ENCODE data around the gene CDC5L.

Gene CDC5L

GRCh38 chr6:44375071-44375470 is 12.4 kb upstream of the CDC5L start:
- no peak for DNase-seq

- DNase-seq = no peak
These were observed 10.0 kb upstream of the CDC5L start for GRCh38 chr6:44377484-44377883.

- DNase-seq = no peak
These were observed 9.5 kb upstream of the CDC5L start for GRCh38 chr6:44377971-44378370.

GRCh38 chr6:44381739-44382138 is 5.8 kb upstream of the CDC5L start:
- no peak for DNase-seq

- no peak for DNase-seq
These were observed 1.1 kb upstream of the CDC5L start for GRCh38 chr6:44386364-44386928.

GRCh38 chr6:44386929-44387345 is 569 bp upstream of the CDC5L start:
- no peak for DNase-seq

GRCh38 chr6:44388135-44388487 is 605 bp downstream of the CDC5L start:
- DNase-seq = no peak

GRCh38 chr6:44388887-44389286 is 1.4 kb downstream of the CDC5L start:
- no peak for DNase-seq

GRCh38 chr6:44390158-44390683 is 2.7 kb downstream of the CDC5L start:
- no peak for DNase-seq

- DNase-seq = no peak
These were observed 8.0 kb downstream of the CDC5L start for GRCh38 chr6:44395501-44395900.

GRCh38 chr6:44396968-44397367 is 9.5 kb downstream of the CDC5L start:
- no peak for DNase-seq

GRCh38 chr6:44397424-44398164 is 10.1 kb downstream of the CDC5L start:
- DNase-seq = no peak

- no peak for DNase-seq
These were observed 12.5 kb downstream of the CDC5L start for GRCh38 chr6:44399991-44400390.

GRCh38 chr6:44400572-44400971 is 13.1 kb downstream of the CDC5L start:
- DNase-seq = no peak

GRCh38 chr6:44401138-44401537 is 13.6 kb downstream of the CDC5L start:
- DNase-seq = no peak

- no peak for DNase-seq
These were observed 16.7 kb downstream of the CDC5L start for GRCh38 chr6:44404022-44404714.

GRCh38 chr6:44404715-44405099 is 17.2 kb downstream of the CDC5L start:
- no peak for DNase-seq

GRCh38 chr6:44407951-44408670 is 20.6 kb downstream of the CDC5L start:
- DNase-seq = no peak

GRCh38 chr6:44409207-44409794 is 21.8 kb downstream of the CDC5L start:
- no peak for DNase-seq

GRCh38 chr6:44410363-44410762 is 22.9 kb downstream of the CDC5L start:
- no peak for DNase-seq

GRCh38 chr6:44411141-44411540 is 23.6 kb downstream of the CDC5L start:
- DNase-seq = no peak

GRCh38 chr6:44415449-44415848 is 27.9 kb downstream of the CDC5L start:
- DNase-seq = no peak

GRCh38 chr6:44415873-44416502 is 28.5 kb downstream of the CDC5L start:
- no peak for DNase-seq
